GM12891 (cell line): Measurements from ENCODE around the gene LUZP2.

Experiments used
- POLR2A ChIP-seq: IDR thresholded peaks from 2 replicates; pipeline ENCODE4 v1.6.1; 2011; ENCODE audit warnings: low read depth, low read length, control low read depth
- POLR2AphosphoS5 ChIP-seq: IDR thresholded peaks from 2 replicates; pipeline ENCODE4 v1.6.1; 2011; ENCODE audit warnings: low read depth, low read length, control low read depth

DNA sequence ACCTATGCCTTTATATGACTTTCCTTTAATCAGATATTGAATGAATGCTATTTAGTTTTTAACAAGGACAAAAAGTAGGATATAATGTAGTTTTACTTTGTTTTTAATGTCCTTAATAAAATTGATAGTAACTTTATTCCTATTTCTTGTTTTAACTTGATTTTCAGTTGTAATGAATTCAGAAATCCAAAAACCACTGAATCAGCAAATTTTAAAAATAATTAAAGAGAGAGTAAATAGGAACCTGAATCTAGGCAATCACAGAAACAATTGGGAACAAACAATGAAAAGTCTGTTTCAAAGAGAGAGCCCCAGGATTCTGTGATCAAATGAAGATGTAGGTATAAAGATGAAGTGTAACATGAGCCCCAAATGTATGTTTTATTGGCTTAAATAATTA is 556.0 kb downstream of the LUZP2 start:
- TF ChIP-seq POLR2A (no peak), POLR2AphosphoS5 (no peak)
